ENCODE results near the gene ABCC10. TPM values are rescaled to one million over a fixed set of nuclear protein-coding genes. Genes with fewer than 3 reads are reported as not detected.
"Not testable (repeated sequence)": the region's sequence is repeated elsewhere in the genome, so short reads cannot be mapped to it uniquely, and the experiment has no call there.

ABCC10 gene
- polyA plus RNA-seq, 3 donors from 2014 or later: 8.1 to 23.6 (median 11.5) TPM

DNA sequence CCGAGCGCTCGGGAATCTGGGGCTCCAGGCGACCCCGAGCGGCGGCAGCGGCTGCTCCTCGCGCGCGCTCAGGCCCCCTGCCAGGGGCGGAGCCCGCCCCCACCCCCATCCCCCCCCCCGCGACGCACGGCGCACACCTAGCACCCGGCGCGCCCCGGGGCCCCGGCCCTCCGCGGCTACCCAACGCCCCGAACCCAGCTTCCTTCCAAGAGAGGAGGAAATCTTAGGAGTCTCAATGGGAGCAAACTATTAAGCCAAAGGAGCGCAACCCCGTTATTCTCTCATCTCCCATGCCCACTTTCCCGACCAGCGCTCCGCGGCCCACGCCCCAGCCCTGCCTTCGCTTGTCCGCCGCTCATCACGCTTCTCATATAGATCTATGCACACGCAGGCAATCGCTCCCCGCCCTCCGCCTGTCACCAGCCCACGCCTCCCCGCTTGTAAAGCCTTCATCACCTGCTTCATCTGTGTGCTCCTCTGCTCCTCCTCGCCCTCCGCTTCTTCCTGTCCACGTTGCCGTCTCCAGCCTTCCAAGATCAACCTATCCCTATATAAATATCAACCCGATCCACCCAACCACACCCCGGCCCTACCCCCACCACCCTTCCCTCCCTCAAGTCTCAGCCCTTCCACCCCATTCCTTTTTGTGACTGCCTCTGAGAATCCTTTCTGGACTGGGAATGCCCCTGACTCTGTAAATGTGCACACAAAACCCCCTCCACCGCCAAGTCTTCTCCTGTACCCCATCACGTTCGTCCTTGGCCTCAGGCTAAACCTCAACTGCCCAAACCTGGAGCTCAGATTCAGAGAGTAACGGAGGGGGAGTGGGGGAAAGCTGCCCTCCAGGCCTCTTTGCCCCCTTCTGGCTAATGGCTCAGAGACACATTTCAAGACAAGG, 28.4 kb downstream of the ABCC10 start, which contains the start of gene DLK2:
Gene DLK2, minus strand, starts transcription at position 18 of the 898 bp plus-strand sequence. CDS start 723 bp downstream, outside the sequence.
- H3K4me3 Mint-ChIP-seq: peak within 1 kb of the TSS; percentile 85 to 95 (median 86)
- H3K27me3 Mint-ChIP-seq (ENCODE audit: low read depth in 3 of 3): peaks cover 3 to 8% (median 3%) of the 10 kb centered on the region in 3 donors
- H3K4me1 Mint-ChIP-seq: peaks cover 12 to 13% of the 10 kb centered on the region in 2 donors
- DNase-seq: peak in 2 of 3 donors; percentile 8 to 27
- H3K27ac Mint-ChIP-seq: peak within 1 kb of the TSS; percentile 18 to 78 (median 50)
- H3K9me3 Mint-ChIP-seq: no peaks in the 10 kb centered on the region
- peaks cover 0 to 8% (median 0%) of the 10 kb centered on the region in 3 donors for H3K36me3 Mint-ChIP-seq

DNA sequence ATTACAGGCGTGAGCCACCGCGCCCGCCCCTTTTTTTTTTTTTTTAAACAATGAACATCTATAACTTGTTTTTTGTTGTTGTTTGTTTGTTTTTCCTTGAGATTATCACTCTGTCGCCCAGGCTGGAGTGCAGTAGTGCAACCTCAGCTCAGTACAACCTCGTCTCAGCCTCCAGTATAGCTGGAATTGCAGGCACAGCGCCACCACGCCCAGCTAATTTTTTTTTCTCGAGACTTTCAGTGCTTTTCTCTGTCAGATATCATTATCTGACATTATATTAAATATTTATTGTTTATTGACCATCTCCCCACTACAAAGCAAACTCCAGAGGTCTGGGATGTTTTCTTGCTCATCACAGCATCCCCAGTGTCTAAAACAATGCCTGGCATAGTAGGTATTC, 30.3 kb downstream of the ABCC10 start:
- H3K4me1 Mint-ChIP-seq: peaks cover 12 to 13% of the 10 kb centered on the region in 2 donors
- H3K36me3 Mint-ChIP-seq: peaks cover 0 to 3% (median 0%) of the 10 kb centered on the region in 3 donors
- DNase-seq: no peak
- H3K4me3 Mint-ChIP-seq: no peak overlapping the region
- no peaks in the 10 kb centered on the region for H3K9me3 Mint-ChIP-seq
- peaks cover 5 to 12% (median 9%) of the 10 kb centered on the region in 3 donors for H3K27me3 Mint-ChIP-seq (ENCODE audit: low read depth in 3 of 3)
- H3K27ac Mint-ChIP-seq: no peak overlapping the region

DNA sequence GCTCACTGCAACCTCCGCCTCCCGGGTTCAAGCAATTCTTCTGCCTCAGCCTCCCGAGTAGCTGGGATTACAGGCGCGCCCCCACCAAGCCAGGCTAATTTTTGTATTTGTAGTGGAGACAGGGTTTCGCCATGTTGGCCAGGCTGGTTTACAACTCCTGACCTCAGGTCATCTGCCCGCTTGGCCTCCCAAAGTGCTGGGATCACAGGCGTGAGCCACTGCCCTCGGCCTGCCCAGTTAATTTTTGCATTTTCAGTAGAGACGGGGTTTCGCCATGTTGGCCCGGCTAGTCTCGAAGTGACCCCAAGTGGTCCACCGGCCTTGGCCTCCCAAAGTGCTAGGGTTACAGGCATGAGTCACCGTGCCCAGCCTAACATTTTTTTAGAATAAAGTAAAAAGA, 30.8 kb downstream of the ABCC10 start:
- Mint-ChIP-seq H3K4me1 (peaks cover 12 to 13% of the 10 kb centered on the region in 2 donors), H3K27me3 (ENCODE audit: low read depth in 3 of 3) (peaks cover 6 to 12% (median 9%) of the 10 kb centered on the region in 3 donors)
- H3K27ac Mint-ChIP-seq, H3K9me3 Mint-ChIP-seq, H3K4me3 Mint-ChIP-seq, H3K36me3 Mint-ChIP-seq, DNase-seq: not testable (repeated sequence)

DNA sequence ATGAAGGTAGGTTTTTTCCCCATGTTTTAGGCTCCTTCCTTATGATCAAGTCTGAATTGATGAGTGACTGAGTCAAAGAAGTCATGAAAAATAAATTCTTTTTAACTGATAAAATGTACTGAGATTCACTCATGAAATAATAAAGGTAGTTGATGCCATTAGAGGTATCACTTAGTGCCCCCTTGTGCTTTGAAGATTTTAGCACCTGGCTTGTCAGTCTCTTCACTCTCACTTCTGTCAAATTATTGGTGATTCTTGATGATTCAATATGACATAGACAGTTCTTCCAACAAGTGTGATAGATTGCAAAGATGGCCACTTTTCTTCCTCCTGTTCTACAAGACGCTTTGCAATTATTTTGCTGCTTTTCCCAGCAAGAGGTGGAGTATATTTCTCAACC, 32.2 kb downstream of the ABCC10 start:
- DNase-seq: no peak
- no peaks in the 10 kb centered on the region for H3K9me3 Mint-ChIP-seq
- no peaks in the 10 kb centered on the region for H3K36me3 Mint-ChIP-seq
- peaks cover 11 to 15% (median 12%) of the 10 kb centered on the region in 3 donors for H3K27me3 Mint-ChIP-seq (ENCODE audit: low read depth in 3 of 3)
- peaks cover 7 to 12% of the 10 kb centered on the region in 2 donors for H3K4me1 Mint-ChIP-seq
- no peak overlapping the region for H3K4me3 Mint-ChIP-seq
- no peak overlapping the region for H3K27ac Mint-ChIP-seq

DNA sequence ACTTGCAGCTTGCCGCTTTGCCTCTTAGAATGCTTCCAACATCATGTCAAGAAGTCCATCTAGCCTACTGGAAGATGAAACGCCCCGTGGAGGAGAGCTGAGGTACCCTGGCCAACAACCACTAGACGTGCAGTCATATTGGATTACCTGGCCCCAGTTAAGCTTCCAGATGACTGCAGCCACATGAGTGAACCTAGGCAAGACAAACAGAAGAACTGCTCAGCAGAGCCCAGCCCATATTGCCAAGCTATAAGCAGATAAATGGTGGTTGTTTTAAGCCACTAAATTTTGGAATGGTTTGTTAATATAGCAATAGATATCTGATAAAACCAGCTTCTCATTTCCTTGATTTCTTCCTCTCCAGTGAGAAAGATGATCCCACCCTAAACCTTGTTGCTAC, 32.7 kb downstream of the ABCC10 start:
- Mint-ChIP-seq H3K4me1 (peaks cover 7 to 12% of the 10 kb centered on the region in 2 donors), H3K4me3 (no peak overlapping the region), H3K27me3 (ENCODE audit: low read depth in 3 of 3) (peaks cover 11 to 15% (median 12%) of the 10 kb centered on the region in 3 donors), H3K27ac (no peak overlapping the region), H3K9me3 (no peaks in the 10 kb centered on the region), H3K36me3 (no peaks in the 10 kb centered on the region)
- no peak for DNase-seq

DNA sequence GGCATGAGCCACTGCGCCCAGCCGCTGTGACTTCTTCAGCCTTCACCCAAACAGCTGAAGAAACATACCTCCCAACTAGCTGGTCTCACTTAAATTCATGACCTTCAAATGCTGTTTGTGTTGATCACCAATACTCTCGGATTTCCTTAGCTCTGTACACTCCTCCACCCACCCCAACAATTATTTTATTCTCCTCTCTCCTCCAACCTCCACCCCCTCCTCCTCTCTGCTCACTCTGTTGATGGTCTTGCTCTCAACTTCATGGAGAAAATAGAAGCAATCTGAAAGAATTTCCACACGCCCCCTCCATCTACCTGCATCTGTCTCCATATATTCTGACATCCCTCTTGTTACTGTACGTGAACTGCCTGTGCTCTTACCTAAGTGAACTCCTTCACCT, 34.6 kb downstream of the ABCC10 start:
- no peak for DNase-seq
- Mint-ChIP-seq H3K27me3 (ENCODE audit: low read depth in 3 of 3) (peaks cover 10 to 13% (median 11%) of the 10 kb centered on the region in 3 donors), H3K4me1 (peaks cover 0 to 1% of the 10 kb centered on the region in 2 donors), H3K4me3 (no peak overlapping the region), H3K27ac (no peak overlapping the region), H3K36me3 (no peaks in the 10 kb centered on the region), H3K9me3 (no peaks in the 10 kb centered on the region)

DNA sequence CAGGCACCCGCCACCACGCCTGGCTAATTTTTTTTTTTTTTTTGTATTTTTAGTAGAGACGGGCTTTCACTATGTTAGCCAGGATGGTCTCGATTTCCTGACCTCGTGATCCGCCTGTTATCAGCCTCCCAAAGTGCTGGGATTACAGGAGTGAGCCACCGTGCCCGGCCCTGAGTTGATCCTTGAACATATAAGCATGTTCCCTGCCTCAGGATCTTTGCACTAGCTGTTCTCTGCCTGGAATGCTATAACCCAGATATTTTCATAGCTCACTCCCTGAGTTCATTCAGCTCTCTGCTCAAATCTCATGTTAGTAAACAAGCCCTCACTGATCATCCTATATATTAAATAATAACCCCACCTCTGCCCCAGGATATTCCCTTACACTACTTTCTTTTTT, 37.0 kb downstream of the ABCC10 start:
- no peak overlapping the region for H3K27ac Mint-ChIP-seq
- peaks cover 10 to 15% (median 11%) of the 10 kb centered on the region in 3 donors for H3K27me3 Mint-ChIP-seq (ENCODE audit: low read depth in 3 of 3)
- H3K9me3 Mint-ChIP-seq: no peaks in the 10 kb centered on the region
- no peak for DNase-seq
- no peaks in the 10 kb centered on the region for H3K4me1 Mint-ChIP-seq
- H3K36me3 Mint-ChIP-seq: no peaks in the 10 kb centered on the region
- H3K4me3 Mint-ChIP-seq: no peak overlapping the region

DNA sequence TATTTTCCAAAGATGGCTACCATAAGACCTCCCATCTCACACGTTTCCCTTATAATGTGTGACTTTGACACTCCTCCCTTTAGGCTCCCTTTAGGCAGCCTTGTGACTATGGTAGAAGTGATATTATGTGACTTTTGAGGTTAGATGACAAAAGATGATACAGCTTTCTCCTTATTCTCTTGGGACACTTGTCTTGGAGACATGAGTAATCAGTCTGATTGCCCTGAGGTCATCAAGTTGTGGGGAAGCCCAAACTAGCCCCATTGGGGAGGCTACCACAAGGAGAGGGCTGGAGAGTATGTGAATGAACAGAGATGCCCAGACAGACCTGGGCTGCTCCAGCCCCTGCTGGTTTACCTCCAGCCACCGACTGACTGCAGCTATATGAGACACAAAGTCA, 38.6 kb downstream of the ABCC10 start:
- Mint-ChIP-seq H3K4me1 (no peaks in the 10 kb centered on the region), H3K27ac (no peak overlapping the region), H3K4me3 (no peak overlapping the region), H3K9me3 (no peaks in the 10 kb centered on the region), H3K36me3 (no peaks in the 10 kb centered on the region), H3K27me3 (ENCODE audit: low read depth in 3 of 3) (peaks cover 11 to 12% (median 12%) of the 10 kb centered on the region in 3 donors)
- no peak for DNase-seq

DNA sequence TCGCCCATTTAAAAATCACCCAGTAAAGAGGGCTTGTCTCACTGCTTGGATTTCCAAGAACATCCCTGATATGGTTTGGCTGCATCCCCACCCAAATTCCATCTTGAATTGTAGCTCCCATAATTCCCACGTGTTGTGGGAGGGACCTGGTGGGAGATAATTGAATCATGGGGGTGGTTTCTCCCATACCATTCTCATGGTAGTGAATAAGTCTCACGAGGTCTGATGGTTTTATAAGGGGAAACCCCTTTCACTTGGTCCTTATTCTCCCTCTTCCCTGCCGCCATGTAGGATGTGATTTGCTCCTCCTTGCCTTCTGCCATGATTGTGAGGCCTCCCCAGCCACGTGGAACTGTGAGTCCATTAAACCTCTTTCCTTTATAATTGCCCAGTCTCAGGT, 39.9 kb downstream of the ABCC10 start:
- not testable (repeated sequence) for H3K36me3 Mint-ChIP-seq, H3K4me1 Mint-ChIP-seq, H3K27ac Mint-ChIP-seq, H3K9me3 Mint-ChIP-seq, DNase-seq, H3K4me3 Mint-ChIP-seq
- H3K27me3 Mint-ChIP-seq (ENCODE audit: low read depth in 3 of 3): peaks cover 11 to 14% (median 12%) of the 10 kb centered on the region in 3 donors

DNA sequence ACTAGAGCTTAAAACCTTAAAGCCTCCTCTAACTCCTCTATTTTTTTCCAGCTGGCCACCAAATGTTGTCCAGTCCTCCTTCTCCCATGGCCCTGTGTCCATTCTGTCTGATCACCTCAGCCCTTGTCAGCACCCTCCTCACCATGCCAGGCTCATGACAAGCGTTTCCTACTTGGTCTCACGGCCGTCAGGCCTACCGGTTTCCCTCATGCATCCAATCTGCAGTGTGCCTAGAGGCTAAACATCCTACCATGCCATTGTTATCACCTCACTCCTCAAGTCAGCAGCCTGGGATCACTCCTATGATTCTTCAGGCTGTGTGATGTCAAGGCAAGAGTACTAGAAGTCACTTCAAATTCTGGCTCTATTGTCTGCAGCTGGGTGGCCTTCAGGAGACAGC, 40.4 kb downstream of the ABCC10 start:
- no peak for DNase-seq
- H3K4me3 Mint-ChIP-seq: no peak overlapping the region
- H3K27ac Mint-ChIP-seq: no peak overlapping the region
- peaks cover 9 to 11% (median 9%) of the 10 kb centered on the region in 3 donors for H3K27me3 Mint-ChIP-seq (ENCODE audit: low read depth in 3 of 3)
- H3K9me3 Mint-ChIP-seq: no peaks in the 10 kb centered on the region
- H3K36me3 Mint-ChIP-seq: no peaks in the 10 kb centered on the region
- H3K4me1 Mint-ChIP-seq: no peaks in the 10 kb centered on the region

DNA sequence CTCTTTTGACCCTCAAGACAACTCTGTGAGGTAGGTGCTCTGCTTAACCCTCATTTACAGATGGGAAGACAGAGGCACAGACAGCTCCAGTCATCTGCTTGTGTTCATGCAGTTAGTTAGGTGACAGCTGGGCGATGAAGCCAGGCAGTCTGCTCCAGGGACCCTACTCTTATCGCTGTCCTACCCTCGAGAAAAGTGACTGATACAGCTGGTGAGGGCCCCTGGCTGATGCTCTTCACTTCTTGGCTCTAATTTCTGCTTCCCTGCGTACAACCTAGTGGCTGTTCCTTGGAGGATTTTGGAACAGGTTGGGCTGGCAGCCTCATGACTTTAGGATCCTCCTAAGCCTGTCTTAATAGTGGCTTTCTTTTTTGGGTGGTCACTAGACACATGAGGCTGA, 40.9 kb downstream of the ABCC10 start:
- DNase-seq: no peak
- peaks cover 9 to 11% (median 9%) of the 10 kb centered on the region in 3 donors for H3K27me3 Mint-ChIP-seq (ENCODE audit: low read depth in 3 of 3)
- H3K27ac Mint-ChIP-seq: no peak overlapping the region
- no peaks in the 10 kb centered on the region for H3K9me3 Mint-ChIP-seq
- H3K4me3 Mint-ChIP-seq: no peak overlapping the region
- H3K4me1 Mint-ChIP-seq: no peaks in the 10 kb centered on the region
- no peaks in the 10 kb centered on the region for H3K36me3 Mint-ChIP-seq

DNA sequence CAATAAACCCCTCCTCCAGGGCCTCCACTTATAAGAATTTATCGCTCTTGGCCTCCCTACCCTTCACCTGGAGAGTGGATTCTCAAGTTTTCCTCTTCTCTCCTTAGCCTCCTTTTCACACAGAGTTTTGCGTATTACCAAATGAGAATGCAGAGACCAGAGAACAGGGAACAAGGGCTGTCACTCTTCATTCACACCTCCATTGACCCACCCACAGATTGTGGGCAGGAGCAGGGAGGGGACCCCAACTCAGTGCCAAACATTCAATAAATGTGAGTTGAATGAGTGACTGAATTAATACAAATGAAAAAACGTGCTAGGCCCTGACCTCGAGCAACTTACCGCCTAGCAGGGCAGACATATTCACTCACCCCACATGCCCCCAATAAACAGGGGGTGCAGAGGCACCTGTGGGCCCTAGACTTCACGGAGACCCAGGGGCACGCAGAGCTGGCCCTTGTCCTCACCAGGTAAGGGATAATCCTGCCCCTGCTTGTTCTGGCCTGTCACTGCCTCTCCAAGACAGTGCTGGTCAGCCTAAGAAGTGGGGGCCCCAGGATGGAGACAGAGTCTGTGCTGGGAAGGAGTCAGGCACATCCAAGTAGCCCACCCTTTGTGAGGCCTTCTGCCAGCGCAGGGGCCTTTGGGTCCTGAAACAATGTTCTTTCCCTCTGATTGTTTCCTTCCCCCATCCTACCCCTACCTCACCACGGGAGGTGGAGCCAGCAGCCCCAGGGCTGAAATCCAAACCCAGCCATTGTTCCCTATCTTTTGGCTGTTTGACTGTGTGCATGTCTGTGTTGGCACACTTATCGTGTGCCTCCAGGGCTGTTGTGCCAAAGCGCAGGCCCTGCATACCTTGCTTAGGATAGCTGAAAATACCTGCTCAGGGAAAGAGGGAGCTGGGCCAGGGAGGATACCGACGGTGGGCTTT, 41.7 kb downstream of the ABCC10 start:
- H3K4me1 Mint-ChIP-seq: no peaks in the 10 kb centered on the region
- peak overlapping the region in 2 of 6 donors; percentile 28 to 73 for H3K27ac Mint-ChIP-seq
- peaks cover 8 to 11% (median 8%) of the 10 kb centered on the region in 3 donors for H3K27me3 Mint-ChIP-seq (ENCODE audit: low read depth in 3 of 3)

DNA sequence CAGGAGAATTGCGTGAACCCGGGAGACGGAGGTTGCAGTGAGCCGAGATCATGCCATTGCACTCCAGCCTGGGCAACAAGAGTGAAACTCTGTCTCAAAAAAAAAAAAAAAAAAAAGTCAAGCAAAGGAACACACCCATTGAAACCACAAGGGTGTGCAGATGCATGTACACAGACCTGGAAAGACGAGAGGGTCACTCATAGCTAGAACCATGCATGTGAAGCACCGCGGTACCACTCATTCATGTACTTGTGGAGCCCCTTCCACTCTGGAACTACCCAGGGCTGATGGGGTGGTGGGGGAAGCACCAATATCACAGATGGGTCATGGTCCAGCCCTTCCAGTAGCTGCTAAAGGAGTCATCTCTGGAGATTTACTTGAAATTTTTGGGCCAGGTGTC, 42.6 kb downstream of the ABCC10 start:
- Mint-ChIP-seq H3K27me3 (ENCODE audit: low read depth in 3 of 3) (peaks cover 6 to 8% (median 7%) of the 10 kb centered on the region in 3 donors), H3K9me3 (no peaks in the 10 kb centered on the region), H3K4me1 (no peaks in the 10 kb centered on the region), H3K36me3 (no peaks in the 10 kb centered on the region), H3K4me3 (no peak overlapping the region), H3K27ac (no peak overlapping the region)
- no peak for DNase-seq

More for the DNA sequence above, 41.7 kb downstream of the ABCC10 start:
- Mint-ChIP-seq H3K36me3 (no peaks in the 10 kb centered on the region), H3K4me3 (no peak overlapping the region), H3K9me3 (no peaks in the 10 kb centered on the region)
- no peak for DNase-seq

Measured in immature natural killer cell (primary cell).